Urinary bladder (tissue), 4 donors: ENCODE measurements around the gene CHST8. TPM values are rescaled to one million over a fixed set of nuclear protein-coding genes. Genes with fewer than 3 reads are reported as not detected.

Experiments used
- DNase-seq: peaks from one replicate; pipeline ENCODE4 v3.0.0-alpha.2; 2015; ENCODE audit errors: extremely low spot score
- H3K27ac ChIP-seq: one replicate; pipeline ENCODE4 v1.5.1; 2013; ENCODE audit warnings: low read depth, mild to moderate bottlenecking, moderate library complexity
- H3K36me3 ChIP-seq: one replicate; pipeline ENCODE4 v1.6.1; 2013; ENCODE audit warnings: mild to moderate bottlenecking, moderate library complexity; ENCODE audit not compliant: insufficient read depth
- H3K4me1 ChIP-seq: one replicate; pipeline ENCODE4 v1.6.1; 2013; ENCODE audit warnings: mild to moderate bottlenecking, moderate library complexity; ENCODE audit not compliant: insufficient read depth
- H3K4me3 ChIP-seq: one replicate; pipeline ENCODE4 v1.5.1; 2013; ENCODE audit warnings: low read depth, low read length
- WGBS: extraction: QIAGEN DNeasy Blood & Tissue Kit; methylation state at CpG from one replicate; pipeline ENCODE4 v1.1.7; 2013; 5-methylcytosine and 5-hydroxymethylcytosine counted together
- polyA plus RNA-seq: library from polyadenylated mRNA; stranded (reverse); fragments of 200-250 nt; gene quantifications from one replicate; pipeline ENCODE4 v1.2.3, GENCODE V29; 2013
- total RNA-seq: library from RNA; depleted of rRNA; stranded (reverse); fragments of >200 nt; gene quantifications from one replicate; pipeline ENCODE4 v1.2.3, GENCODE V29; 2014
- donor health status: healthy with polysubstance abuse.
- donor health status: healthy.

Gene CHST8
- total and polyA plus RNA-seq, 2 donors, result 0.69 to 0.73 TPM

DNA sequence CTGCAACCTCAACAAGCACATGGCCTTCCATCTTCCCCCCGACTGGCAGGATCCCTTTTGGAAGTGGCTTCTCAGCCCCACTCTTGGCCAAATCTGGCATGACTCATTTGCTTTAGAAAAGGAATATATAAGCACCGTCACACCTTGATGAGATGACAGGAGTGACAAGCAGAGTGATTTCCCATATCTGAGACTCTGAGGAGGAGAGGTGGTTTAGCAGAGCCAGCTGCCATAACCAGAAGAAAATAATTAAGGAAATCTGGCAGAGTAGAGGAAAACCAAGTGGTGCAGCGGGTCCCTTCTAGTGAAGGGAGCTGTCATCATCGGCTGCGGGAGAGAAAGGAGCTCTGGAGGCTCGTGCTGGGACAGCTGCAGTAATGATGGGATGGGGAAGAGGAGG, 147.5 kb downstream of the CHST8 start:
- Histone ChIP-seq H3K36me3 (no peaks in the 10 kb centered on the region), H3K27ac (no peak overlapping the region), H3K4me3 (no peak overlapping the region), H3K4me1 (no peaks in the 10 kb centered on the region)
- DNase-seq, result no peak
- WGBS, result 61% methylated on average over 6 of the region's 6 CpGs

DNA sequence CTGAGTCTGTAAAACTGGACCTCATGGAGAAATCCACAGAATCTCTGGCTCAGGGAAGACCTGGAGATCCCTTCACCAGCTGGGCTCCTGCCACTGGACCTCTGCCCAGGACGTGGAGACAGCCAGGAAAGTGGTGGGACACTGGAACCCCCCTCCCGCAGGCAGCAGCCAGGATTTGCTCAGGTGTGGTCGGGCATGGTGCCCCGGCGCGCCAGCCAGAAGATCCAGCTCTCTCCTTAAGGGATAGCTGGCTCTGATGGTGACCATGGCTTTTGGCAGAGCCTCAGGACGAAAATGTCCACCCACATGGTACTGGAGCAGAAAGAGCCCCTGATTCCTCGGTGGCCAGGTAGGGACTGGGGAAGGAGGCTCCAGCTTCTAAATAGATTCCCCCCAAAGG, 148.4 kb downstream of the CHST8 start:
- Histone ChIP-seq H3K4me1 (no peaks in the 10 kb centered on the region), H3K27ac (no peak overlapping the region), H3K4me3 (no peak overlapping the region), H3K36me3 (no peaks in the 10 kb centered on the region)
- WGBS, result 73% methylated on average over 8 of the region's 8 CpGs
- no peak for DNase-seq

DNA sequence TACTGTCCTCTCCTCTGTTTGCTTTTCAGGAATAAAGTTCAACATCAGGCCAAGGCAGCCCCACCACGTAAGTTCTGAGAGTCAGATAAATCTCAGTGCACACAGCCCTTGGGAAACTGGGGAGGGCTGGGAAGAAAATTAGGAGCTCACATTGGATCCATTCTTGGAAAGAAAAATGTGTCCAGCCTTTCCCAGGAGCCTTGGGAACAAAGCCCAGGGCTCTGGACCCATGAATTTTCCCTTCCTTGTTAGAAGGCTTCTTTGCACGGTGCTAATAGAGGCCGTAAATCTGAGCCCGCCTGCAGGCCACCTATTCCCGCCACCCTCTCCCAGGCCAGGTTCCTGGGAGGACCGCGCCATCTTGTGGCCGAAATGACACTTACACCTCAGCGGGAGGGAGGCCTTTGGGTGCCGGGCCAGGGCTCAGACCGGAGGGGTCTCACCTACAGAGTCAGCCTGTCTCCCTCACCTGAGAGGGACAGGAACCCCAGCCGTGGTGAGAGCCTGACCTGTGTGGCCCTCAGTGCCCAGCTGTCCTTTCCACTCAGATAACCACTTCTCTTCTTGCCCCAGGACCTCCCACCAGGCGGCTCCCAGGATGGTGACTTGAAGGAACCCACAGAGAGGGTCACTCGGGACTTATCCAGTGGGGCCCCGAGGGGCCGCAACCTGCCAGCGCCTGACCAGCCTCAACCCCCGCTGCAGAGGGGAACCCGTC, 149.8 kb downstream of the CHST8 start:
- WGBS, result 32% methylated on average over 19 of the region's 19 CpGs
- Histone ChIP-seq H3K36me3 (no peaks in the 10 kb centered on the region), H3K27ac (no peak overlapping the region), H3K4me3 (no peak overlapping the region), H3K4me1 (no peaks in the 10 kb centered on the region)
- DNase-seq, result no peak

DNA sequence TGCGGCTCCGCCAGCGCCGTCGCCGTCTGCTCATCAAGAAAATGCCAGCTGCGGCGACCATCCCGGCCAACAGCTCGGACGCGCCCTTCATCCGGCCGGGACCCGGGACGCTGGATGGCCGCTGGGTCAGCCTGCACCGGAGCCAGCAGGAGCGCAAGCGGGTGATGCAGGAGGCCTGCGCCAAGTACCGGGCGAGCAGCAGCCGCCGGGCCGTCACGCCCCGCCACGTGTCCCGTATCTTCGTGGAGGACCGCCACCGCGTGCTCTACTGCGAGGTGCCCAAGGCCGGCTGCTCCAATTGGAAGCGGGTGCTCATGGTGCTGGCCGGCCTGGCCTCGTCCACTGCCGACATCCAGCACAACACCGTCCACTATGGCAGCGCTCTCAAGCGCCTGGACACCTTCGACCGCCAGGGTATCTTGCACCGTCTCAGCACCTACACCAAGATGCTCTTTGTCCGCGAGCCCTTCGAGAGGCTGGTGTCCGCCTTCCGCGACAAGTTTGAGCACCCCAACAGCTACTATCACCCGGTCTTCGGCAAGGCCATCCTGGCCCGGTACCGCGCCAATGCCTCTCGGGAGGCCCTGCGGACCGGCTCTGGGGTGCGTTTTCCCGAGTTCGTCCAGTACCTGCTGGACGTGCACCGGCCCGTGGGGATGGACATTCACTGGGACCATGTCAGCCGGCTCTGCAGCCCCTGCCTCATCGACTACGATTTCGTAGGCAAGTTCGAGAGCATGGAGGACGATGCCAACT, 150.5 kb downstream of the CHST8 start:
- Histone ChIP-seq H3K4me3 (no peak overlapping the region), H3K4me1 (no peaks in the 10 kb centered on the region), H3K27ac (no peak overlapping the region), H3K36me3 (no peaks in the 10 kb centered on the region)
- DNase-seq, result no peak
- WGBS, result 95% methylated on average over 72 of the region's 72 CpGs

DNA sequence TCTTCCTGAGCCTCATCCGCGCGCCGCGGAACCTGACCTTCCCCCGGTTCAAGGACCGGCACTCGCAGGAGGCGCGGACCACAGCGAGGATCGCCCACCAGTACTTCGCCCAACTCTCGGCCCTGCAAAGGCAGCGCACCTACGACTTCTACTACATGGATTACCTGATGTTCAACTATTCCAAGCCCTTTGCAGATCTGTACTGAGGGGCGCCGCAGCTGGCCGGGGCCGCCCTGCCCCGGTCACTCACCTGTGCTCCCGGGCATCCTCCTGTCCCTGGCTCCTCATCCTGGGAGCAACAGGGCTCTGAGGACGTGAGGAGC, 151.1 kb downstream of the CHST8 start:
- H3K27ac ChIP-seq, result no peak overlapping the region
- H3K36me3 ChIP-seq, result no peaks in the 10 kb centered on the region
- 95% methylated on average over 23 of the region's 23 CpGs for whole genome bisulfite sequencing
- no peaks in the 10 kb centered on the region for H3K4me1 ChIP-seq
- no peak for DNase-seq
- H3K4me3 ChIP-seq, result no peak overlapping the region

DNA sequence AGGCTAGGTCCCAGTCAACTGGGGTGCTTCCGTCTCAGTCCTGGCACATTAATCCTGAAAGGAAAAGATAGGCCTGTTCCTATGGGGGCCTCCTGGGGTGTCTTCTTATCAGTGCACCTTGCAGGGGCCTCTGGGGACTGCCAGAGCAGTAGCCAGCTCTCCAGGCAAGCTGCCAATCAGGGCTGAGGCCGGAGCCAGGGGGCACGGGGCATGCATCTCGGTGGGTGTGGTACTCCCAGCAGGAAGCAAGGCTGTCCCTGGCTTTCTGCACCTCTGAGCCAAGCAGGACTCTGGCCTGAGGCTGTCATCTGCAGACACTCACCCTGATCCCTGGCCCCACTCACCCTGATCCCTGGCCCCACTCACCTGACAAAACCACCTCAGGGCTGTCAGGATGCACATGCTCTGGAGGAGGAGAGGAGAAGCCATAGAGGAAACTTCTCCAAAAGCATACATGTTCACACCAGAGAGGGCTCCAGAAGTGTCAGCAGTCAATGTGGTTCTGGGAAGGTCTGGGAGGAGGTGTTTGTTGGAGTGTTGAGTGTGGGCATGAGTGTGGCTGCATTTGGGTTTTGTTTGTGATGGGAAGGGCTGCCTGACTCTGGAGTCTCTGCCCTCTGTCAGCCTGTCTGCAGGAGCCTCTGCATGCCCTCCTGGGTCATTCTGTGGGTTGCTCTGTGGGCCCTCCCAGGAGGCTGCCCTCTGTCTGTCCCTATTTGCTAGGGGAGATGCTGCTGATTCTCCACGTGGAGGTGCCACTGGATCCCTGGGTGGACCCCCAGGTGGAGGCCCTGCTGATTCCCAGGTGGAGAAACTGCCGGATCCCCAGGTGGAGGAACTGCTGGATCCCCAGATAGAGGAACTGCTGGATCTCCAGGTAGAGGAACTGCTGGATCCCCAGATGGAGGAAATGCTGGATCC, 152.2 kb downstream of the CHST8 start:
- H3K4me3 ChIP-seq, result no peak overlapping the region
- H3K4me1 ChIP-seq, result no peaks in the 10 kb centered on the region
- WGBS, result 35% methylated on average over 6 of the region's 6 CpGs
- no peak for DNase-seq
- H3K27ac ChIP-seq, result no peak overlapping the region
- H3K36me3 ChIP-seq, result no peaks in the 10 kb centered on the region

DNA sequence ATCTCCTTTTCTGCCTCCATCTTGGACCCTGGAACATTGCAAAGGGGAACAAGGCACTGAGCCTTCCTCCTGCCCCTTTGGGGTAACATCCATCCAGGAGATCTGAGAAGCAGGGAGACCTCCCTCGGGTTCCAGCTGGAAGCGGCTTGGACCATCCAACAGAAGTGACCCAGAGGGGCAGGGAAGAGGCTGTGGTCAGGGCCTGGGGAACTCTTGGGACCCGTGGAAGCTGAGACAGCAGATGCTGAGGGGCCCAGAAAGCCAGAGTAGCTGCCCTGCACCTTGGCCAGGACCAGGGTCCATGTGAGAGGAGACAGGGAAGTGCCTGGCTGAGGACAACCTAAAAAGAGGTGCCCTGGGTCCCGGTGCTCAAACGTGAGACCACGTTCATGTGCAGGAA, 153.0 kb downstream of the CHST8 start:
- Histone ChIP-seq H3K4me1 (no peaks in the 10 kb centered on the region), H3K36me3 (no peaks in the 10 kb centered on the region), H3K27ac (no peak overlapping the region), H3K4me3 (no peak overlapping the region)
- WGBS, result 74% methylated on average over 6 of the region's 6 CpGs
- DNase-seq, result no peak

DNA sequence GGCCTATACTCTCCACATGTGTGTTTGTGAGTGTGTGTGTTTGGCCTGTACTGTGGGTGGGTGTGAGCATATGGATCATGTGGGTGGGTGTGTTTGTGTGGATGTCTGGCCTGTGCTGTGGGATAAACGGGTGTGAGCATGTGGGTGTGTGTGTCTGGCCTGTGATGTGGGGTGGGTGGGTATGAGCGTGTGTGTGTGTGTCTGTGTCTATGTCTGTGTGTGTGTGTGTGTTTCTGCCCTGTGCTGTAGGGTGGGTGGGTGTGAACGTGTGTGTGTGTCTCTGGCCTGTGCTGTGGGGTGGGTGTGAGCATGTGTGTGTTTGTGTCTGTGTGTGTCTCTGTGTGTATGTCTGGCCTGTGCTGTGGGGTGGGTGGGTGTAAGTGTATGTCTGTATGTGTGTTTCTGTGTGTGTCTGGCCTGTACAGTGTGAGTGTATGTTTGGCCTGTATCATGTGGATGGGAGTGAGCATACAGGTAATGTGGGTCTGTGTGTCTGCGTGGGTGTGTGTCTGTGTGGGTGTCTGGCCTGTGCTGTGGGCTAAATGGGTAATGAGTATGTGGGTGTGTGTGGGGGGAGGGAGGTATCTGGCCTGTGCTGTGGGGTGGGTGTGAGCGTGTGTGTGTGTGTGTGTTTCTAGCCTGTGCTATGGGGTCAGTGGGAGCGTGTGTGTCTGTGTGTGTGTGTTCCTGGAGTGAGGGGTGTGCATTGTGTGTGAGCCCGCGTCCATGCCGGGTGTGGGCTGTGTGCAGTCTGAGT, 154.2 kb downstream of the CHST8 start:
- Histone ChIP-seq H3K4me1 (no peaks in the 10 kb centered on the region), H3K36me3 (no peaks in the 10 kb centered on the region), H3K4me3 (no peak overlapping the region), H3K27ac (no peak overlapping the region)
- no peak for DNase-seq
- 80% methylated on average over 9 of the region's 9 CpGs for WGBS

DNA sequence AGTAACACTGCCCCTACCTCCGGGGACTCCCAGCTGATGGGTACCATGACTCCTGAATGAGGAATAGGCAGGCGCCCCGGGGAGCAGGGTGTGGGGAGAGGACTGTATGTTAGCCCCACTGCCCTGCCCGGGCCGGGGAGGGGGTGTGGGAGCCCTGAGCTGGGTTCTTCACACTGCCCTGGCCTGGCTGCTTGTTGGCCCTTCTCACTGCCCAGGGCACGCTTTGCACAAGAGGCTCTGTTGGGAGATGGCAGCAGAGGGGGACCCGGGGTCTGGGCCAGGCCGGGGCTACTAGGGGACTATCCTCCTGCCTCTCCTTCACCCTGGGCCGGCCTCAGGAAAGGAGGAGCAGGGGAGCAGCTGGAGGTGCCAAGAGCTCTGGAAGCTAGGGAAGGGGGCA, 155.6 kb downstream of the CHST8 start:
- Histone ChIP-seq H3K4me1 (no peaks in the 10 kb centered on the region), H3K27ac (no peak overlapping the region), H3K4me3 (no peak overlapping the region), H3K36me3 (no peaks in the 10 kb centered on the region)
- 89% methylated on average over 9 of the region's 9 CpGs for WGBS
- DNase-seq, result no peak

DNA sequence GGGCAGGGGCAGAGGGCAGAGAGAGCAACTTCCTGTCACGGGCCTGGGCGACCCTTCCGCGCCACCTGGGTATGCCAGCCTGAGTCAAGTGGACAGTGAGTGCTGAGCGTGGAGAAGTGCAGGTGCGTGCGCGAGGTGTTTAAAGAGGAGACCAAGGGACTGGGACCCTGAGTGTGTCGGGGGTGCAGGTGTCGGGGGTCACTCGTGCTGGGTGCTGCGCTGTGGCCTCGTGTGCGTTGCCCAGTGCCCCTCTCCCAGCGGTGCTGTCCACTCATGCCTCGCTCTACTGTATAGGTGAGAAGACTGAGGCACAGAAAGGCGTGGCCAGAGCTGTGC, 156.0 kb downstream of the CHST8 start:
- 52% methylated on average over 17 of the region's 17 CpGs for WGBS
- no peaks in the 10 kb centered on the region for H3K36me3 ChIP-seq
- no peak for DNase-seq
- H3K4me1 ChIP-seq, result no peaks in the 10 kb centered on the region
- H3K27ac ChIP-seq, result no peak overlapping the region
- H3K4me3 ChIP-seq, result no peak overlapping the region

DNA sequence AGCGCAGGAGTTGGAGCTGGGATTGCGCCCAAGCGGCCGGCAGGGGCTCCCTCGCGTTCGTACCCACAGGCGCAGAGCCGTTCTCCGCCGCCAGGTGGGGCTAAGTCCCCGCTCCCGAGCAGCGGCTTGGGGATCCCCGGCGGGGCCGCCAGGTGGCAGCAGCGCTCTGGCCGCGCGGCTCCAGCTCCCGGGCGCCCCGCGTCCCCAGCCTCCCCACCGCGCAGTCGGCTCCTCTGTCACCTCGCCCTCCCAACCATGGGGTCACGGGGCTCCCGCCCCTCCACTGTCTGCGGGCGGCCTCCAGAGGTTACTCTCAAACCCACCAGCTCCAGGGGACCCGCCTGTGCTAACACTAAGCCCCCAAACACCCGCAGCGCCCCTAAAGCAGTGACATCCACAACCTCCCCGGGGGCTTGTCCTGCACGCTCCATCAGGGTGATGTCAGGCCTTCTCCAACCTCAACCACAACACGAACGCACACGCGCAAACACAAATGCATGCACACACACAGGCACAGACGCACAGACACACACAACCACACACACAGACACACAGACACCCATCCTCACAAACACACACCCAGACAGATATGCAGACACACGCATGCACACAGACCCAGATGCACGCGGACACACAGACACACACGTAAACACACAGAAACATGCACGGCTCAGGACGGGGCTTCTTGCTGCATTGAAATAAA, 156.5 kb downstream of the CHST8 start:
- DNase-seq, result no peak
- H3K4me1 ChIP-seq, result no peaks in the 10 kb centered on the region
- no peak overlapping the region for H3K4me3 ChIP-seq
- no peaks in the 10 kb centered on the region for H3K36me3 ChIP-seq
- no peak overlapping the region for H3K27ac ChIP-seq
- WGBS, result 15% methylated on average over 49 of the region's 49 CpGs

DNA sequence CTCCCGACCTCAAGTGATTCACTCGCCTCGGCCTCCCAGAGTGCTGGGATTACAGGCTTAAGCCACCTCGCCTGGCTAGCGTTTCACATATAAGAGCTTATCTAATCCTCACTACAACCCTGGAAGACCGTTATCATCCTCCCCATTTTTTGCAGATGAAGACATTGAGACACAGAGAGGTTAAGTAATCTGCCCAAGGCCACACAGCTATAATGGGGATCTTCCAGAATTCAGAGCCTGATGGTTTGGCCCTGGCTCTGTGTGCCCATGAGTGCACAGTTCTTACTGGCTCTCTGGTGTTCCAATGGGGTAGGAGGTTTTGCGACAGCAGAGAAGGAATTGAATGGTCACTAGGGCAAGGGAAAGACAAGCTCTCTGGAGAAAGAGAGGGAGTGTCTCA, 158.1 kb downstream of the CHST8 start:
- Histone ChIP-seq H3K4me3 (no peak overlapping the region), H3K36me3 (no peaks in the 10 kb centered on the region), H3K4me1 (no peaks in the 10 kb centered on the region), H3K27ac (no peak overlapping the region)
- 56% methylated on average over 7 of the region's 7 CpGs for WGBS
- no peak for DNase-seq

DNA sequence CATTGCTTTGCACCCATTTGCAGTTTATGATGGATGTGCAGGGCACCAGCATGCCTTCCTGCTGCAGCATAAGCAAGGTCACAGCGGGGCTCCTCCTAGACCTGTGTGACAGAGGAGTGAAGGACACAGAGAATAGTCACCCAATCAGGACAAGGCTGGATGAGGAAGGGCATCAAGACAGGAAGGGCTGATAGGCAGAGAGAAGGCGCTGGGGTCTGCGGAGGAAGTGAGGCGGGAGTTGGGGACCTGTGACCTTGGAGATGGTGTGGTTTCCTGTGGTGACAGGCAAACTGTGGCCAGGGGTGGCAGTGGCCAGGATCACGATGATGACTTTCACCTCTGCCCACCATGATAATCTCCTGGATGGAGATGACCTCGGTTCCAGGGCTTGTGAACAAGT, 158.5 kb downstream of the CHST8 start:
- Histone ChIP-seq H3K27ac (no peak overlapping the region), H3K4me1 (no peaks in the 10 kb centered on the region), H3K4me3 (no peak overlapping the region), H3K36me3 (no peaks in the 10 kb centered on the region)
- no peak for DNase-seq
- 64% methylated on average over 6 of the region's 6 CpGs for WGBS
